HG03575 (cell line): Measurements from ENCODE around the gene TASP1.
"Not testable (repeated sequence)": the region's sequence is repeated elsewhere in the genome, so short reads cannot be mapped to it uniquely, and the experiment has no call there.

Experiments used
- ATAC-seq: cut with Tn5 transposase; IDR thresholded peaks from one replicate; pipeline ENCODE4 v1.9.1; 2021; ENCODE audit not compliant: unreplicated experiment, insufficient number of reproducible peaks, low FRiP score; ENCODE audit errors: extremely low read depth

TASP1 gene

GRCh38 chr20:13380497-13381229, 258.1 kb downstream of the TASP1 start:
- ATAC-seq, result not testable (repeated sequence)

- ATAC-seq, result no peak
These were observed 265.3 kb downstream of the TASP1 start for GRCh38 chr20:13373400-13373799.

- ATAC-seq, result no peak
These were observed 274.2 kb downstream of the TASP1 start for GRCh38 chr20:13364278-13365170.

DNA sequence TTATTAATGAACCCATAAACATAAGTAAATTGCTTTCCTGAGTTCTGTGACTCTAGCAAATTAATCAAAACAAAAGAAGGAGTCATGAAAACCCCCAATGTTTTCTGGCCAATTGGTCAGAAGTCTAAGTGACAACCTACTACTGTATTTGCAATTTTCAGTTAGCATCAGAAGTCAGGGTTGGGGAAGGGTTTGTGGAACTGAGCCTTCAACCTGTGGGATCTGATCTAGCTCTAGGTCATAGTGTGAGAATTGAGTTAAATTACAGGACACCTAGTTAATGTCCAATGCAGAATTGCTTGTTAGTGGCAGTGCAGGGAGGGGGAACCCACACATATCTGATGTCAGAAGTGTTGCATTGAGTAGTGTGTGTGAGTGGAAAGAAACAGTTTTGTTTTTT, 275.3 kb downstream of the TASP1 start:
- no peak for ATAC-seq

DNA sequence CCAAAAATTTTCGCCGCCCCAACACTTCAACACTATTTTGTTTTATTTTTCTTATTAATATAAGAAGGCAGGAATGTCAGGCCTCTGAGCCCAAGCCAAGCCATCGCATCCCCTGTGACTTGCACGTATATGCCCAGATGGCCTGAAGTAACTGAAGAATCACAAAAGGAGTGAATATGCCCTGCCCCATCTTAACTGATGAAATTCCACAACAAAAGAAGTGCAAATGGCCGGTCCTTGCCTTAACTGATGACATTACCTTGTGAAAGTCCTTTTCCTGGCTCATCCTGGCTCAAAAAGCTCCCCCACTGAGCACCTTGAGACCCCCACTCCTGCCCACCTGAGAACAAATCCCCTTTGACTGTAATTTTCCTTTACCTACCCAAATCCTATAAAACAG, 276.6 kb downstream of the TASP1 start:
- not testable (repeated sequence) for ATAC-seq

DNA sequence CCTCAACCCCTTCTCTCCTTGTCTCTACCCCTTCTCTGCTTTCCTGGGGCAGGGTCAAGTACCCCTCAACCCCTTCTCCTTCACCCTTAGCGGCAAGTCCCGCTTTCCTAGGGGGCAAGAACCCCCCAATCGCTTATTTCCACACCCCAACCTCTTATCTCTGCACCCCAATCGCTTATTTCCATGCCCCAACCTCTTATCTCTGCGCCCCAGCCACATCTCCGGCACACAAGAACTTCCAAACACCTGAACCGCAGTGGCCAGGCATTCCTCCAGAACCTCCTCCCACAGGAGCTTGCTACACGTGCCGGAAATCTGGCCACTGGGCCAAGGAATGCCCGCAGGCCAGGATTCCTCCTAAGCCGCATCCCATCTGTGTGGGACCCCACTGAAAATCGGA, 279.8 kb downstream of the TASP1 start:
- not testable (repeated sequence) for ATAC-seq

DNA sequence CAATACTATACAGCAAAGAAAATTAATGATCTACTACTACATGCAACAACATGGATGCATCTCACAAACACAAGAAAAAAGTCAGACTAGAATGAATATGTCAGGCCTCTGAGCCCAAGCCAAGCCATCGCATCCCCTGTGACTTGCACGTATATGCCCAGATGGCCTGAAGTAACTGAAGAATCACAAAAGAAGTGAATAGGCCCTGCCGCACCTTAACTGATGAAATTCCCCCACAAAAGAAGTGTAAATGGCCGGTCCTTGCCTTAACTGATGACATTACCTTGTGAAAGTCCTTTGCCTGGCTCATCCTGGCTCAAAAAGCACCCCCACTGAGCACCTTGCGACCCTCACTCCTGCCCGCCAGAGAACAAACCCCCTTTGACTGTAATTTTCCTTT, 280.9 kb downstream of the TASP1 start:
- not testable (repeated sequence) for ATAC-seq

GRCh38 chr20:13356591-13356990, 282.1 kb downstream of the TASP1 start:
- ATAC-seq, result no peak

DNA sequence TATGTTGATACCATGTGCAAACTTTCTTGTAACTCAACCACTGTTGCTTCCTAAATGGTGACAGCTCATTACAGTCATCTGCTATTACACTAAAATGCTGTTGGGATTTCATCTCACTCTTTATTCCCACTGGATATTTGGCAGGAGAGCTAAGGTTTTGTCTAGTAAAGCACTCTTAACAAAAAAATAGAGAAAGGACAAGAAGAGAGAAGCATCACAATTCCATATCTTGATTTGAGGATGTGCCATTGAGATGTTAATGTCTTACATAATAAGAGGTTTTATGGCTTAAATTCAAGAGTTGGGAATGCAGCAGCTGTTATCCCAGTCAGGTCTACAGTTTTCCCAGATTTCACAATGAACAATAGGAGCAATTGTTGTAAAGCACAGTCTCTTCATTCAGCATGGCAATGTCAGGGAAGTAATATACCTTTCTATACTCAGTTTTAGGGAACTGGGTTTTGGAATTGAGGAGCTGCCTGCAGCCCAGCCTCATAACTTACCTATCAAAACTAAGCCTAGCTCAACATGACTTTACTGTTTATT, 282.7 kb downstream of the TASP1 start:
- ATAC-seq, result no peak

- no peak for ATAC-seq
These were observed 283.3 kb downstream of the TASP1 start for GRCh38 chr20:13355411-13355810.

GRCh38 chr20:13353261-13353945, 285.3 kb downstream of the TASP1 start:
- no peak for ATAC-seq

GRCh38 chr20:13349235-13349604, 289.5 kb downstream of the TASP1 start:
- ATAC-seq, result no peak

GRCh38 chr20:13348311-13349234, 290.2 kb downstream of the TASP1 start:
- ATAC-seq, result no peak

- ATAC-seq, result no peak
These were observed 294.1 kb downstream of the TASP1 start for GRCh38 chr20:13344671-13345070.

- no peak for ATAC-seq
These were observed 296.1 kb downstream of the TASP1 start for GRCh38 chr20:13342469-13343242.

DNA sequence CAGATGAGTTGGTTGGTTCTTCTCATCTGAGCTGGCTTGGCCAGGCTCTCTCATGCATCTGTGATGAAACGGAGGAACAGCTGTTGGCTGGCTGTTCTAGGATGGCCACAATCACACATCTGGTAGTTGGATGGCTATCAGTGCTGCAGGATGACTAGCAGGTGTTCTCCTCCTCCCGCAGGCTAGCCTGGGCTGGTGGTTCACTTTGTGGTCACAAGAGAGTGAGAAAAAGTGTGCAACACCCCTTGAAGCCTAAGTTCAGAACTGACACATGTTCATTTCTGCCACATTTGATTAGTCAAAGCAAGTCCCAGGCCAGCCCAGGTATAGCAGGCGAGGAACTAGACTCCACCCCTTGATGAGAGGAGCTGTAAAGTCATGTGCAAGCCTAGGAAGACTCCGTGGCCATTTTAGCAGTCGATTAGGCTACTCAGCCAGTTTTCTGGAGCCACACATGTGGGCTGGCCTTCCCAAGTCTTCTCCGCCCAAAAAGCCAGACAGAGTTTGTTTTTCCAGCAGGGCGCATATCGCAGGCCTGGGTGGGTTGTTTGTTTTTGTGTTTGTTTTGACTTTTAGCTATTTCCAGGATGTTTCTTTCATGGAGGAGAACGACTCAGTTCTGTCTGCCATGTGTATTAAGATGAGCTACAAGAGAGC, 296.9 kb downstream of the TASP1 start:
- ATAC-seq, result no peak

DNA sequence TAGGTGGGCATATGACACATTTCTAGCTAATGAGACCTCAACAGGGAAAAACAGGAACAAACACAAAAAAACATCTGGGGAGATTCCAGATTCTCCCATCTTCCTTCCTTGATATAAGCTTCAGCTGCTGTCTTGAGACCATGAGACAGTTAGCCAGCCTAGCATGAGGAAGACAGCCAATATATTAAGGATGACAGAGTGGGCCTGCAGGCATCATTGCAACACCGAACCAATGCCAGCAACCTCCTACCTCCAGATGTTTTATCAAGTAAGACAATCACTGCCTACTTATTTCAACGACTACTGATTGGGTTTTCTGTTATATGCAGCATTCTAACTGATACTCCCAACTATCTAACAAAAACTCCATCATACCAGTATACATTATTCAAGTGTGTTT, 298.6 kb downstream of the TASP1 start:
- no peak for ATAC-seq
